ENCODE measurements around the gene FEM1C.
"Not testable (repeated sequence)": the region's sequence is repeated elsewhere in the genome, so short reads cannot be mapped to it uniquely, and the experiment has no call there.

- TF ChIP-seq, protein P1, sequence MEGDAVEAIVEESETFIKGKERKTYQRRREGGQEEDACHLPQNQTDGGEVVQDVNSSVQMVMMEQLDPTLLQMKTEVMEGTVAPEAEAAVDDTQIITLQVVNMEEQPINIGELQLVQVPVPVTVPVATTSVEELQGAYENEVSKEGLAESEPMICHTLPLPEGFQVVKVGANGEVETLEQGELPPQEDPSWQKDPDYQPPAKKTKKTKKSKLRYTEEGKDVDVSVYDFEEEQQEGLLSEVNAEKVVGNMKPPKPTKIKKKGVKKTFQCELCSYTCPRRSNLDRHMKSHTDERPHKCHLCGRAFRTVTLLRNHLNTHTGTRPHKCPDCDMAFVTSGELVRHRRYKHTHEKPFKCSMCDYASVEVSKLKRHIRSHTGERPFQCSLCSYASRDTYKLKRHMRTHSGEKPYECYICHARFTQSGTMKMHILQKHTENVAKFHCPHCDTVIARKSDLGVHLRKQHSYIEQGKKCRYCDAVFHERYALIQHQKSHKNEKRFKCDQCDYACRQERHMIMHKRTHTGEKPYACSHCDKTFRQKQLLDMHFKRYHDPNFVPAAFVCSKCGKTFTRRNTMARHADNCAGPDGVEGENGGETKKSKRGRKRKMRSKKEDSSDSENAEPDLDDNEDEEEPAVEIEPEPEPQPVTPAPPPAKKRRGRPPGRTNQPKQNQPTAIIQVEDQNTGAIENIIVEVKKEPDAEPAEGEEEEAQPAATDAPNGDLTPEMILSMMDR (IDR thresholded peaks at IDR 0.05), result not testable (repeated sequence)
- not testable (repeated sequence) for TF ChIP-seq POLR2A (IDR thresholded peaks at IDR 0.05)
These were observed 65.3 kb downstream of the FEM1C start for GRCh38 chr5:115479166-115479873.
